Erythroblast (primary cell): ENCODE results near the gene R3HDM2.

ENCODE experiments used
- DNase-seq, 2 experiments: peaks; one replicate each; lab custom pipeline; 2025; lab: John Stamatoyannopoulos, UW
- GATA1 ChIP-seq: IDR thresholded peaks from 2 replicates; pipeline ENCODE4 v1.6.1; 2011; ENCODE audit warnings: low read depth, mild to moderate bottlenecking, control low read depth, low read length, moderate library complexity
- POLR2A ChIP-seq: IDR thresholded peaks from 2 replicates; pipeline ENCODE4 v1.6.1; 2011; ENCODE audit warnings: mild to moderate bottlenecking, low read length

Gene R3HDM2

GRCh38 chr12:57221169-57221917 lies 209.5 kb downstream of the R3HDM2 start:
- no peak for TF ChIP-seq GATA1
- TF ChIP-seq POLR2A, result no peak
- DNase-seq, result no peak

GRCh38 chr12:57220770-57221168 lies 210.1 kb downstream of the R3HDM2 start:
- TF ChIP-seq POLR2A (no peak), GATA1 (no peak)
- DNase-seq, result no peak

DNA sequence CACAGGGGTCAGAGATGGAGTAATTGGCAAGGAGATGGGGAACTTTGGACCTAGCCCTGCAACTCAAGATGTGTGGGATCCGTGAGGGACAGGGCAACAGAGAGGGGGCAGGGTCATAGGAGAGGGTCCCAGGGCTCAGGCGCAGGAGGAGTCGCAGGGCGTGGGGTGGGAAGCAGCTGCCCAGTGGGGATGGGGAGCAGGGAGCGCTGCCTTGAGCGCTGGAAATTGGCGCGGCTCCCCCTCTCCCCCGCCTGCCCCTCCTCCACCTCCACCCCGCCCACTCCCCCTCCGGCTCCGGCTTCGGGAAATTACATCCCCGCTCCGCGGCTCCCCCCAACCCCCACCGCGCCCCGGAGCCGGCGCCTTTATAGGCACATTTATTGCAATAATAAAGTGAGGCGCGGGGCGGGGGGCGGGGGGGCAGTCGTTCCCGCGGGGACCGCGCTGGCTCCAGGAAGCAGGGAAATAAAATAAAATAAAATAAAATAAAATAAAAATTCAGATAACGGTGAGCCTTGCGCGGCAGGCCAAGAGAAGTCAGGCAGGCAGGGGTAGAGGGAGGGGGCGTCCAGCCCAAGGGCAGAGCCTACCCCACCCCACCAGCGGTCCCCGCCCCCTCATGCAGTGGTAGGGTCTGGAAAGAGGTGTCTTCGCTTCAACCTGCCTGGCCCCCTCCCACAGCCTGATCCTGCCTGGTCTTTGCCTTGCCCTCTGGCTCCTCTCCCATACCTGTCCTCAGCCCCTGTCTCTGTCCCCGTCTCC lies 210.7 kb downstream of the R3HDM2 start:
- no peak for TF ChIP-seq POLR2A
- TF ChIP-seq GATA1, result no peak
- DNase-seq, result no peak

- no peak for TF ChIP-seq POLR2A
- TF ChIP-seq GATA1, result no peak
- no peak for DNase-seq
Measured at GRCh38 chr12:57219205-57219992, 211.4 kb downstream of the R3HDM2 start.

DNA sequence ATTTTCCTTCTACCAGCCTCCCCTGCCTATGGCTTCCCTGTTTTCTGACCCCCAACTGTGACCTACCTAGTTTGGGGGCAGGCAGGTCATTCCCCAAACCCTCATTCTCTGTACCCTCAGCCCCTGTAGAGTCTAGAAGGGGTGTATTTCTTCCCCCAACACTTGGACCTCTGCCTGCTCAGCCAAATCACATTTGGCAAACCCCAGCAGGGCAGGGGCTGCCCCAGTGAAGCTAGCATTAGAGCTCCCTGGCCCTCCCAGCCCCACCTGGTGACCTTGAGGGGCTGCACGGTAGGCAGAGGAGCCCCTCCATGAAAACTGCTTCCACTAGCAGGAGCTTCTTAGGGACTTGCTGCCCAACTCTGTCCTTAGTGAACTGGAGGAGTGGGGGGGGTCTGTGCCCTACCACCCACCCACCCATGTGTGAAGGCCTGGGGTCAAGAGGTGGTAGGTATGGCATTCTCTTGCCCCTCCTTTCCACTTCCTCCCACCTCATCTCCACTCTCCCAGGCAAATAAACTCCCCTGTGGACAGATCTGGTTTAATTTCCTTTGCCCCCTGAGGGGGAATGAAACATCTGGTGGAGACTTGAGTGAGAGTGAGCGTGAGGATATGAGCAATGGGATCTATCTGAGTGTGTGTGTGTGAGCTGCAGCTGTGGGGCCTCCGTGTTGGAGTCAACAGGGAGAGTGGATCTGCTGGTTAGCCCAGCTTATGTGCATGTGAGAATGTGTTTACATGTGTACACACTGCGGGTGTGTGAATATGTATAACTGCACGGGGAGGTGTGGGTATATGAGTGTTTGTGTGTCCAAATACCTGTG lies 212.6 kb downstream of the R3HDM2 start:
- TF ChIP-seq GATA1 (no peak), POLR2A (no peak)
- peak in 1 of 2 experiments; percentile 21 for DNase-seq

- TF ChIP-seq POLR2A (no peak), GATA1 (no peak)
- peak in 1 of 2 experiments; percentile 16 for DNase-seq
Measured at GRCh38 chr12:57216921-57217879, 213.6 kb downstream of the R3HDM2 start.

- DNase-seq, result peak in 1 of 2 experiments; percentile 32
- TF ChIP-seq POLR2A (no peak), GATA1 (no peak)
Measured at GRCh38 chr12:57216014-57216911, 214.6 kb downstream of the R3HDM2 start, which contains the start of gene NXPH4. TSS of gene NXPH4 (plus strand) at chr12:57216794. CDS start at chr12:57216970, 176 bp downstream.

DNA sequence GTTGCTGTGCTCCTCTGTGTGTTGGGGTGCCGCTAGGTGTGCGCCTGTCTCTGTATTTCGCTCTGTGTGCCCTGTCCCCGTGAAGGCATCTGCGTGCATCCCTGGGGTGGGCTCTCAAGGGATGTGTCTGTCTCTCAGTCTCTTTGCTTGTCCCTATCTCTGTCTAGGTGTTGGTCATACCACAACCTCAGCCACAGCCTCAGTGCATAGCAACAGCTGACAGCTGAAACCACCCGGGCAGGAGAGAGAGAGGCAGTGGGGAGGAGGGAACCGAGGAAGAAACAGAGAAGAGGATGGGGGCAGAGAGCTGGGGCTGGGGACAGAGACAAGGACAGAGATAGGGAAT lies 215.2 kb downstream of the R3HDM2 start:
- no peak for TF ChIP-seq POLR2A
- TF ChIP-seq GATA1, result no peak
- DNase-seq, result peak in 1 of 2 experiments; percentile 29

DNA sequence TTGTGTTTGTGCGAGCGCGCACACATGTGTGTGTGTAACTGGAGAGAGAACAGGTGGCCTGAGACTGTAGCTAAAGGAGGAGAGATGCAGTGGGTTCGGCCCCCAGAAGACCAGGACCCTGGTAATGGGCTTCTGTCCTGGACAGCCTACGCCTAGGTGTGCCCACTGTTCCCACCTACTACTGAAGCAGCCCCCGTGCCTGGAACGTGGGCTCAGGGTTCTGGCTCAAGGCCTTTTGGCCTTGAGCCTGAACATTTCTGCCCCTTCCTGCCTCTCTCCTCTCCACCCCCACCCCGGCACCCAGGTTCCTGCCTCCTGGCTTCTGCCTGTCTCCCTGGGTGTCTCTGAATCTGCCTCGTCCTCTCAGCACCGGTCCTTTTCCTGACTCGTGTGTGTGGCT lies 215.8 kb downstream of the R3HDM2 start:
- DNase-seq, result no peak
- TF ChIP-seq POLR2A (no peak), GATA1 (no peak)

DNA sequence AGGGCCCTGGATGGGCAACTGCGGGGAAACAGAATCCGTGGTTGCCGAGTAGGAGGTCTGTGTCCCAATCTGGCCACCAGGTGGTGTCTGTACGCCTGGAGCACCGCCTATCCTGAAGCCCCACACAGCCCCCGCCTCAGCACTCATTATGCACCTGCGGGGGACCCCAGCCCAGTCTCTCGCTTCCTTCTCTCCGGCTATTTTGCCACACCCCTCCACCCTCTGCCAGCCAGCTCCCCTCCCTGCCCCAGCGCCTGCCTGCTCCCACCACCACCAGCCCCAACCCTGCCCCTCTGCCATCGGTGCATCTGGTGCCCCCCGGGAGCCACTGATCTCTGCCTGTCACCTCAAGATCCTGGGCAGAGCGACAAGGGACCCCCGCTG lies 216.5 kb downstream of the R3HDM2 start:
- TF ChIP-seq POLR2A (no peak), GATA1 (no peak)
- peak; percentile 56 to 75 for DNase-seq
